H1 (cell line): ENCODE results near the gene ASAP2. TPM values are rescaled to one million over a fixed set of nuclear protein-coding genes. Genes with fewer than 3 reads are reported as not detected.

Source experiments
- CTCF ChIA-PET: fragments of 300-600 bp; sonication (Branson Sonifier 250); formaldehyde crosslinking; loops from one replicate; lab custom pipeline; 2021; ENCODE audit not compliant: partially characterized antibody; lab: Charles Lee
- POLR2A ChIA-PET: fragments of 300-600 bp; sonication (Branson Sonifier 250); formaldehyde crosslinking; loops from one replicate; lab custom pipeline; 2021; ENCODE audit warnings: inconsistent platforms; ENCODE audit not compliant: partially characterized antibody; lab: Charles Lee
- DNase-seq, 2 experiments: peaks; one replicate each; pipeline versions ENCODE4 v3.0.0 to v3.0.0-alpha.2; 2010 to 2022; ENCODE audit warnings: low spot score in 2 of 2, low read depth in 1 of 2, mixed read lengths in 1 of 2
- FAIRE-seq: peaks from 2 replicates; lab custom pipeline; 2011; peaks lifted over from hg19 to GRCh38; lab: Jason Lieb, UNC
- H2AFZ ChIP-seq: 2 replicates; pipeline ENCODE4 v1.8.1; 2012; ENCODE audit warnings: low read length, inconsistent platforms
- H2AK5ac ChIP-seq: 2 replicates; pipeline ENCODE4 v1.6.1; 2013; ENCODE audit warnings: low read depth, low read length
- H2BK120ac ChIP-seq: replicated peaks from 2 replicates; pipeline ENCODE3; 2013; ENCODE audit warnings: low read depth, low read length, inconsistent platforms
- H2BK12ac ChIP-seq: 2 replicates; pipeline ENCODE4 v1.6.1; 2013; ENCODE audit warnings: low read depth, low read length
- H2BK15ac ChIP-seq: 2 replicates; pipeline ENCODE4 v1.6.1; 2013; ENCODE audit warnings: low read length
- H2BK20ac ChIP-seq: 2 replicates; pipeline ENCODE4 v1.6.1; 2013; ENCODE audit warnings: low read length
- H2BK5ac ChIP-seq: 2 replicates; pipeline ENCODE4 v1.6.1; 2013; ENCODE audit warnings: low read depth, low read length
- H3K14ac ChIP-seq: 2 replicates; pipeline ENCODE4 v1.6.1; 2013; ENCODE audit warnings: inconsistent platforms; ENCODE audit not compliant: insufficient read length
- H3K18ac ChIP-seq: 2 replicates; pipeline ENCODE4 v1.6.1; 2013; ENCODE audit warnings: low read length; ENCODE audit errors: extremely low read depth
- H3K23ac ChIP-seq: 2 replicates; pipeline ENCODE4 v1.6.1; 2013; ENCODE audit warnings: inconsistent platforms; ENCODE audit not compliant: insufficient read length
- H3K23me2 ChIP-seq: 2 replicates; pipeline ENCODE4 v1.6.1; 2013; ENCODE audit warnings: low read depth, low read length
- H3K27ac ChIP-seq: 2 replicates; pipeline ENCODE4 v1.6.1; 2011; ENCODE audit warnings: low read depth, low read length, inconsistent platforms
- H3K27me3 ChIP-seq, 4 experiments: replicated peaks in 1 of 4; 1 replicate in 1 of 4; 2 replicates in 3 of 4; pipeline versions ENCODE4 v1.6.1 to v1.8.1; 2011 to 2013; ENCODE audit warnings: low read length in 3 of 4, mild to moderate bottlenecking in 3 of 4, inconsistent platforms in 2 of 4, mixed read lengths in 2 of 4, moderate library complexity in 1 of 4; ENCODE audit not compliant: control insufficient read depth in 3 of 4, insufficient read depth in 3 of 4; ENCODE audit errors: extremely low read depth in 1 of 4
- H3K36me3 ChIP-seq, 4 experiments: 2 replicates each; pipeline versions ENCODE4 v1.6.1 to v1.8.1; 2011 to 2013; ENCODE audit warnings: mild to moderate bottlenecking in 4 of 4, low read length in 3 of 4, moderate library complexity in 2 of 4, control low read depth in 1 of 4, inconsistent platforms in 1 of 4; ENCODE audit not compliant: insufficient read depth in 4 of 4, control insufficient read depth in 2 of 4
- H3K4ac ChIP-seq: replicated peaks from 2 replicates; pipeline ENCODE3; 2013; ENCODE audit warnings: low read length, low read depth, mixed read lengths, inconsistent platforms; ENCODE audit not compliant: insufficient read length
- H3K4me1 ChIP-seq, 4 experiments: replicated peaks in 1 of 4; 1 replicate in 1 of 4; 2 replicates in 3 of 4; pipeline versions ENCODE4 v1.6.1 to v1.8.1; 2011 to 2013; ENCODE audit warnings: low read length in 3 of 4, inconsistent platforms in 2 of 4, mixed read lengths in 1 of 4; ENCODE audit not compliant: insufficient read depth in 4 of 4, control insufficient read depth in 3 of 4
- H3K4me2 ChIP-seq, 2 experiments: 2 replicates each; pipeline versions ENCODE4 v1.6.1 to v1.8.1; 2011 to 2013; ENCODE audit warnings: low read depth in 2 of 2, low read length in 2 of 2, control low read depth in 1 of 2, inconsistent platforms in 1 of 2, mild to moderate bottlenecking in 1 of 2; ENCODE audit not compliant: insufficient read depth in 1 of 2
- H3K4me3 ChIP-seq, 4 experiments: fragments of 200-600, 300-600 bp in 1 of 4; sonication (generic), shearing (Covaris generic), sonication (Bioruptor Twin) in 1 of 4; 2 replicates each; pipeline versions ENCODE4 v1.5.1 to v1.8.1; 2011 to 2016; ENCODE audit warnings: low read length in 4 of 4, low read depth in 3 of 4, control low read depth in 2 of 4, inconsistent platforms in 2 of 4, mild to moderate bottlenecking in 2 of 4, mixed read lengths in 1 of 4, moderate library complexity in 1 of 4; ENCODE audit not compliant: insufficient read depth in 2 of 4; ENCODE audit errors: extremely low read depth in 1 of 4
- H3K56ac ChIP-seq: replicated peaks from 2 replicates; pipeline ENCODE3; 2013; ENCODE audit warnings: low read depth, mild to moderate bottlenecking, mixed read lengths, low read length, inconsistent platforms; ENCODE audit not compliant: insufficient read length
- H3K79me1 ChIP-seq: 2 replicates; pipeline ENCODE4 v1.6.1; 2013; ENCODE audit warnings: low read depth, low read length, control low read depth
- H3K79me2 ChIP-seq, 2 experiments: 2 replicates each; pipeline versions ENCODE4 v1.6.1 to v1.8.1; 2012 to 2013; ENCODE audit warnings: low read length in 2 of 2, mild to moderate bottlenecking in 2 of 2, inconsistent platforms in 1 of 2; ENCODE audit not compliant: insufficient read depth in 2 of 2, control insufficient read depth in 1 of 2
- H3K9ac ChIP-seq, 4 experiments: replicated peaks in 1 of 4; 1 replicate in 1 of 4; 2 replicates in 3 of 4; pipeline versions ENCODE4 v1.6.1 to v1.8.1; 2011 to 2013; ENCODE audit warnings: low read depth in 3 of 4, low read length in 3 of 4, control low read depth in 2 of 4, mild to moderate bottlenecking in 2 of 4, moderate library complexity in 2 of 4, inconsistent platforms in 1 of 4; ENCODE audit errors: extremely low read depth in 1 of 4
- H3K9me3 ChIP-seq, 2 experiments: 2 replicates each; pipeline versions ENCODE4 v1.6.1 to v1.8.1; 2012 to 2013; ENCODE audit warnings: mild to moderate bottlenecking in 2 of 2, moderate library complexity in 2 of 2, control low read depth in 1 of 2, inconsistent platforms in 1 of 2, low read depth in 1 of 2, low read length in 1 of 2, mixed read lengths in 1 of 2; ENCODE audit not compliant: insufficient read depth in 2 of 2
- H4K20me1 ChIP-seq, 2 experiments: replicated peaks in 1 of 2; 2 replicates each; pipeline versions ENCODE3 to v1.8.1; 2011 to 2013; ENCODE audit warnings: inconsistent platforms in 2 of 2, low read length in 2 of 2, mild to moderate bottlenecking in 1 of 2; ENCODE audit not compliant: insufficient read depth in 2 of 2, control insufficient read depth in 1 of 2
- H4K5ac ChIP-seq: 2 replicates; pipeline ENCODE4 v1.6.1; 2013; ENCODE audit warnings: low read length, low read depth, mixed read lengths, inconsistent platforms; ENCODE audit not compliant: insufficient read length
- H4K8ac ChIP-seq: 2 replicates; pipeline ENCODE4 v1.8.0; 2013; ENCODE audit warnings: mild to moderate bottlenecking, moderate library complexity, low read length, inconsistent platforms; ENCODE audit not compliant: insufficient read depth; ENCODE audit errors: extremely low read depth
- H4K91ac ChIP-seq: replicated peaks from 2 replicates; pipeline ENCODE3; 2013; ENCODE audit warnings: low read length, mixed read lengths, inconsistent platforms; ENCODE audit not compliant: insufficient read length
- CEBPB ChIP-seq: IDR thresholded peaks from 2 replicates; pipeline ENCODE4 v1.6.1; 2012; ENCODE audit warnings: low read depth, low read length
- CHD2 ChIP-seq: IDR thresholded peaks from 2 replicates; pipeline ENCODE4 v1.6.1; 2012; ENCODE audit warnings: low read length, improper control_type of control experiment
- CREB1 ChIP-seq: IDR thresholded peaks from 2 replicates; pipeline ENCODE4 v1.6.1; 2012; ENCODE audit warnings: inconsistent platforms
- JUND ChIP-seq: IDR thresholded peaks from 2 replicates; pipeline ENCODE4 v1.6.1; 2011; ENCODE audit warnings: mild to moderate bottlenecking, improper control_type of control experiment, low read length
- MAX ChIP-seq: IDR thresholded peaks from 2 replicates; pipeline ENCODE4 v1.6.1; 2012; ENCODE audit warnings: inconsistent platforms
- POLR2A ChIP-seq, 2 experiments: IDR thresholded peaks; 1 replicate in 1 of 2; 2 replicates in 1 of 2; pipeline ENCODE4 v1.6.1; 2011; ENCODE audit warnings: low read depth in 2 of 2, low read length in 2 of 2, mild to moderate bottlenecking in 2 of 2; ENCODE audit errors: control extremely low read depth in 1 of 2
- RBBP5 ChIP-seq: IDR thresholded peaks from 2 replicates; pipeline ENCODE4 v1.7.1; 2012; ENCODE audit warnings: low read depth, mild to moderate bottlenecking, inconsistent platforms, low read length, moderate library complexity, borderline replicate concordance
- RFX5 ChIP-seq: IDR thresholded peaks from 2 replicates; pipeline ENCODE4 v1.6.1; 2011; ENCODE audit warnings: low read depth, low read length, improper control_type of control experiment, borderline replicate concordance
- TAF1 ChIP-seq: IDR thresholded peaks from 2 replicates; pipeline ENCODE4 v1.6.1; 2011; ENCODE audit warnings: mild to moderate bottlenecking, low read depth, low read length
- TAF7 ChIP-seq: optimal IDR thresholded peaks from 2 replicates; pipeline ENCODE3; 2011; ENCODE audit warnings: low read depth, mild to moderate bottlenecking, inconsistent platforms, low read length, moderate library complexity, borderline replicate concordance
- USF2 ChIP-seq: IDR thresholded peaks from 2 replicates; pipeline ENCODE4 v1.6.1; 2011; ENCODE audit warnings: low read length, improper control_type of control experiment
- YY1 ChIP-seq: IDR thresholded peaks from 2 replicates; pipeline ENCODE4 v1.6.1; 2011; ENCODE audit warnings: low read depth, mild to moderate bottlenecking, low read length
- WGBS, 2 experiments: shearing (Covaris generic) in 1 of 2; methylation state at CpG; one replicate each; pipeline versions ENCODE4 v1.1.6 to v1.1.7; 2013 to 2015; ENCODE audit warnings: low lambda C conversion rate in 2 of 2, mixed read lengths in 2 of 2, inconsistent platforms in 1 of 2, low coverage in 1 of 2, missing lambda C conversion rate in 1 of 2; ENCODE audit not compliant: insufficient replicate concordance in 2 of 2, insufficient coverage in 1 of 2, insufficient read length in 1 of 2; ENCODE audit errors: extremely low coverage in 1 of 2, missing lambda C conversion rate in 1 of 2; 5-methylcytosine and 5-hydroxymethylcytosine counted together
- polyA plus RNA-seq, 7 experiments: library from polyadenylated mRNA; depleted of rRNA in 3 of 7; stranded (reverse) in 5 of 7; unstranded in 2 of 7; fragments of >200 nt in 5 of 7; fragments of 200-250 nt in 2 of 7; gene quantifications; 1 replicate in 5 of 7; 2 replicates in 1 of 7; 4 replicates in 1 of 7; pipeline versions ENCODE4 v1.2.1 to v1.2.3, GENCODE V29; 2011 to 2013; ENCODE audit warnings: missing spikeins in 2 of 7, mixed read lengths in 2 of 7
- total RNA-seq: library from RNA; stranded (reverse); fragmentation: NEBNext Ultra II Directional; extraction: Animal tissue kit (Norgen Biotek cat#: 25700); gene quantifications from 2 replicates; pipeline ENCODE4 v1.2.1, GENCODE V29; 2021

Gene ASAP2
- total and polyA plus RNA-seq, 2 of the 8 experiments (the other 6 are each of a cell fraction or from before 2014, with no cell fraction given): 10.2 to 18.7 TPM

DNA sequence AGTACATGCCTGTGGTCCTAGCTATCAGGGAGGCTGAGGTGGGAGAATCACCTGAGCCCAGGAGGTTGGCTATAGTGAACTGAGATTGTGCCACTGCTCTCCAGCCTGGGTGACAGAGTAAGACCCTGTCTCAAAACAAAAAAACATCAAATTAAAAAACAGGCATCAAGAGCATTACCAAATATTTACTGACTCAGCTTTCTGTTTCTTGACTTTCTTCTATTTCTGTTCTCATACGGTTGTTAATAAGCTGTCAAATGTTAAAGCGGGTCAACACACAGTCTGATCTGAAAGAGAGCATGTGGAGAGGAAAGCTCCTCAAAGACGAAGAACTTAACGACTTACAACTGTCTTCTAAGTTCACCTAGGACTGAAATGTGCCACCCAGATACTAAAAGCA is 157.8 kb downstream of the ASAP2 start:
- no peak overlapping the region for H3K27ac ChIP-seq
- no peak overlapping the region for H2AK5ac ChIP-seq
- H4K8ac ChIP-seq: no peak overlapping the region
- no peak overlapping the region for H4K91ac ChIP-seq
- no peak overlapping the region for H3K56ac ChIP-seq
- H4K5ac ChIP-seq: no peak overlapping the region
- H2BK12ac ChIP-seq: no peak overlapping the region
- no peaks in the 10 kb centered on the region for H3K27me3 ChIP-seq
- no peaks in the 10 kb centered on the region for H3K9me3 ChIP-seq
- H4K20me1 ChIP-seq: peaks cover 0 to 2% of the 10 kb centered on the region in 2 experiments
- no peak for DNase-seq
- no peaks in the 10 kb centered on the region for H3K79me1 ChIP-seq
- no peaks in the 10 kb centered on the region for H3K23me2 ChIP-seq
- no peaks in the 10 kb centered on the region for H3K79me2 ChIP-seq
- H2BK120ac ChIP-seq: no peak overlapping the region
- no peak overlapping the region for H3K4me3 ChIP-seq
- ChIA-PET CTCF (interaction anchor here (0.7 to 2.0 kb wide), 7 partner anchors 8 to 224 kb away, joined by 3 to 8 read pairs (median 4); no protein-coding TSS in a partner anchor), POLR2A (interaction anchor here (0.7 kb wide), 1 partner anchor 26 kb away, joined by 3 read pairs; no protein-coding TSS in a partner anchor)
- no peak overlapping the region for H3K14ac ChIP-seq
- H3K9ac ChIP-seq: no peak overlapping the region
- FAIRE-seq: no peak
- H3K18ac ChIP-seq: no peak overlapping the region
- H3K4me1 ChIP-seq: no peaks in the 10 kb centered on the region
- H2AFZ ChIP-seq: no peak overlapping the region
- no peak overlapping the region for H3K23ac ChIP-seq
- H3K36me3 ChIP-seq: peaks cover 0 to 6% (median 4%) of the 10 kb centered on the region in 4 experiments; a peak in 5 of 8 replicates
- no peak overlapping the region for H3K4ac ChIP-seq
- H2BK15ac ChIP-seq: no peak overlapping the region
- no peak overlapping the region for H2BK5ac ChIP-seq
- no peak overlapping the region for H2BK20ac ChIP-seq
- WGBS, 2 experiments: 88% methylated on average over 4 of the region's 4 CpGs; no CpG with 5 or more reads in 1 of the 2 experiments
- H3K4me2 ChIP-seq: no peak overlapping the region
- TF ChIP-seq YY1 (no peak), TAF1 (no peak), CREB1 (no peak), RFX5 (no peak), RBBP5 (no peak), CHD2 (no peak), POLR2A (IDR thresholded peaks at IDR 0.05; ENCODE audit: control extremely low read depth in 1 of 2, low read depth in 2 of 2, low read length in 2 of 2) (no peak), JUND (no peak), MAX (no peak), USF2 (no peak), TAF7 (no peak), CEBPB (no peak)
